Activated CD8-positive, alpha-beta T cell treated with anti-CD3 and anti-CD28 coated beads, Interleukin-2, amount 10 ng/mL, durations not matched to agents 7 days and 5 days (primary cell): ENCODE measurements around the gene GOLGA1. TPM values are rescaled to one million over a fixed set of nuclear protein-coding genes. Genes with fewer than 3 reads are reported as not detected.

Experiments
- ATAC-seq: fragments of 150-1000 bp; cut with Tn5 transposase; one replicate; pipeline ENCODE4 v1.10.0; 2021; ENCODE audit warnings: moderate library complexity
- CTCF ChIA-PET: fragments of 350-600 bp; sonication (Branson Sonifier 250); formaldehyde crosslinking; loops from one replicate; lab custom pipeline; 2021; ENCODE audit warnings: antibody characterized with exemption; lab: Charles Lee
- POLR2A ChIA-PET: fragments of 350-600 bp; sonication (Branson Sonifier 250); formaldehyde crosslinking; loops from one replicate; lab custom pipeline; 2021; ENCODE audit warnings: antibody characterized with exemption; lab: Charles Lee
- DNase-seq: peaks from one replicate; pipeline ENCODE4 v3.0.0-alpha.2; 2020
- H3K27ac Mint-ChIP-seq: one replicate; pipeline ENCODE4 v1.8.0; 2021; ENCODE audit warnings: mild to moderate bottlenecking, mixed read lengths
- H3K27me3 Mint-ChIP-seq: one replicate; pipeline ENCODE4 v1.8.0; 2021; ENCODE audit warnings: low read depth, mixed read lengths
- H3K36me3 Mint-ChIP-seq: one replicate; pipeline ENCODE4 v1.8.0; 2021; ENCODE audit warnings: low read depth, mixed read lengths
- H3K4me1 Mint-ChIP-seq: one replicate; pipeline ENCODE4 v1.8.0; 2021; ENCODE audit warnings: low read depth, mixed read lengths
- H3K4me3 Mint-ChIP-seq: one replicate; pipeline ENCODE4 v1.8.0; 2021; ENCODE audit warnings: mild to moderate bottlenecking, mixed read lengths
- H3K9me3 Mint-ChIP-seq: one replicate; pipeline ENCODE4 v1.8.0; 2022; ENCODE audit warnings: mixed read lengths; ENCODE audit not compliant: insufficient read depth
- total RNA-seq, 2 experiments: library from RNA; stranded (reverse); gene quantifications; one replicate each; pipeline ENCODE4 v1.2.3, GENCODE V29; 2021

Gene GOLGA1
- total RNA-seq, 2 experiments from 2014 or later, result 14.0 to 16.2 TPM

GRCh38 chr9:124894741-124895170 lies 46.1 kb downstream of the GOLGA1 start:
- peak; percentile 90 for ATAC-seq
- ChIA-PET CTCF (interaction anchor here (1.1 to 2.4 kb wide), 8 partner anchors 9 to 122 kb away, joined by 3 to 14 read pairs (median 10); partner anchors contain the start of genes ARPC5L, RPL35 and WDR38), POLR2A (interaction anchor here (2.1 kb wide), 1 partner anchor 33 kb away, joined by 5 read pairs; no protein-coding TSS in a partner anchor)
- Mint-ChIP-seq H3K4me3 (no peak overlapping the region), H3K27me3 (no peaks in the 10 kb centered on the region), H3K36me3 (peaks cover 59% of the 10 kb centered on the region), H3K27ac (peak overlapping the region; percentile 61), H3K4me1 (peaks cover 18% of the 10 kb centered on the region), H3K9me3 (no peaks in the 10 kb centered on the region)
- peak; percentile 69 for DNase-seq

GRCh38 chr9:124894035-124894740 lies 46.7 kb downstream of the GOLGA1 start:
- Mint-ChIP-seq H3K27ac (peak overlapping the region; percentile 61), H3K27me3 (no peaks in the 10 kb centered on the region), H3K4me1 (peaks cover 18% of the 10 kb centered on the region), H3K4me3 (no peak overlapping the region), H3K9me3 (no peaks in the 10 kb centered on the region), H3K36me3 (peaks cover 59% of the 10 kb centered on the region)
- DNase-seq (no peak), ATAC-seq (no peak)
- ChIA-PET POLR2A (interaction anchor here (1.5 to 2.1 kb wide), 2 partner anchors 24 to 33 kb away, joined by 5 to 6 read pairs; no protein-coding TSS in a partner anchor), CTCF (interaction anchor here (1.1 to 2.4 kb wide), 9 partner anchors 8 to 122 kb away, joined by 3 to 14 read pairs (median 9); partner anchors contain the start of genes ARPC5L, RPL35 and WDR38)

- no peaks in the 10 kb centered on the region for H3K27me3 Mint-ChIP-seq
- ATAC-seq (no peak), DNase-seq (no peak)
- H3K27ac Mint-ChIP-seq, result no peak overlapping the region
- H3K9me3 Mint-ChIP-seq, result no peaks in the 10 kb centered on the region
- ChIA-PET POLR2A (interaction anchor here (1.8 to 2.8 kb wide), 2 partner anchors 20 to 29 kb away, joined by 6 to 8 read pairs; no protein-coding TSS in a partner anchor), CTCF (interaction anchor here (1.0 to 1.2 kb wide), 2 partner anchors 12 to 37 kb away, joined by 3 to 5 read pairs; partner anchors contain the start of gene WDR38)
- H3K4me3 Mint-ChIP-seq, result no peak overlapping the region
- H3K36me3 Mint-ChIP-seq, result peaks cover 50% of the 10 kb centered on the region
- H3K4me1 Mint-ChIP-seq, result peaks cover 8% of the 10 kb centered on the region
Observed at GRCh38 chr9:124890179-124890578, 50.7 kb downstream of the GOLGA1 start.

- no peaks in the 10 kb centered on the region for H3K4me1 Mint-ChIP-seq
- DNase-seq, result no peak
- no peak overlapping the region for H3K27ac Mint-ChIP-seq
- peaks cover 50% of the 10 kb centered on the region for H3K36me3 Mint-ChIP-seq
- H3K4me3 Mint-ChIP-seq, result no peak overlapping the region
- ATAC-seq, result no peak
- ChIA-PET CTCF (no interaction called here), POLR2A (interaction anchor here (1.8 kb wide), 1 partner anchor 19 kb away, joined by 6 read pairs; no protein-coding TSS in a partner anchor)
- no peaks in the 10 kb centered on the region for H3K27me3 Mint-ChIP-seq
- no peaks in the 10 kb centered on the region for H3K9me3 Mint-ChIP-seq
Observed at GRCh38 chr9:124889006-124889405, 51.9 kb downstream of the GOLGA1 start.

GRCh38 chr9:124887832-124888231 lies 53.1 kb downstream of the GOLGA1 start:
- no peak for ATAC-seq
- POLR2A ChIA-PET, result interaction anchor here (1.2 to 2.3 kb wide), 2 partner anchors 18 to 29 kb away, joined by 3 to 10 read pairs; no protein-coding TSS in a partner anchor

GRCh38 chr9:124886866-124887492 lies 53.9 kb downstream of the GOLGA1 start:
- Mint-ChIP-seq H3K9me3 (no peaks in the 10 kb centered on the region), H3K27ac (no peak overlapping the region), H3K4me3 (no peak overlapping the region), H3K27me3 (no peaks in the 10 kb centered on the region), H3K4me1 (no peaks in the 10 kb centered on the region), H3K36me3 (peaks cover 40% of the 10 kb centered on the region)
- ChIA-PET POLR2A (interaction anchor here (0.7 to 2.3 kb wide), 3 partner anchors 15 to 26 kb away, joined by 3 to 10 read pairs (median 3); no protein-coding TSS in a partner anchor), CTCF (interaction anchor here (1.3 kb wide), 1 partner anchor 7 kb away, joined by 4 read pairs; no protein-coding TSS in a partner anchor)
- no peak for DNase-seq
- no peak for ATAC-seq

More at GRCh38 chr9:124887832-124888231, 53.1 kb downstream of the GOLGA1 start:
- Mint-ChIP-seq H3K27me3 (no peaks in the 10 kb centered on the region), H3K4me1 (no peaks in the 10 kb centered on the region), H3K9me3 (no peaks in the 10 kb centered on the region), H3K4me3 (no peak overlapping the region), H3K27ac (no peak overlapping the region), H3K36me3 (peaks cover 42% of the 10 kb centered on the region)
- CTCF ChIA-PET, result no interaction called here
- DNase-seq, result no peak

- H3K27me3 Mint-ChIP-seq, result no peaks in the 10 kb centered on the region
- no peaks in the 10 kb centered on the region for H3K4me1 Mint-ChIP-seq
- DNase-seq, result no peak
- H3K27ac Mint-ChIP-seq, result no peak overlapping the region
- H3K9me3 Mint-ChIP-seq, result no peaks in the 10 kb centered on the region
- POLR2A ChIA-PET, result interaction anchor here (0.7 to 2.3 kb wide), 3 partner anchors 15 to 25 kb away, joined by 3 to 10 read pairs (median 3); no protein-coding TSS in a partner anchor
- H3K4me3 Mint-ChIP-seq, result no peak overlapping the region
- CTCF ChIA-PET, result interaction anchor here (1.3 kb wide), 1 partner anchor 8 kb away, joined by 4 read pairs; no protein-coding TSS in a partner anchor
- H3K36me3 Mint-ChIP-seq, result peaks cover 45% of the 10 kb centered on the region
- no peak for ATAC-seq
Observed at GRCh38 chr9:124886461-124886860, 54.4 kb downstream of the GOLGA1 start.

GRCh38 chr9:124885551-124885950 lies 55.3 kb downstream of the GOLGA1 start:
- Mint-ChIP-seq H3K27ac (peak overlapping the region; percentile 11), H3K27me3 (no peaks in the 10 kb centered on the region), H3K4me1 (no peaks in the 10 kb centered on the region), H3K9me3 (no peaks in the 10 kb centered on the region), H3K36me3 (peaks cover 40% of the 10 kb centered on the region), H3K4me3 (no peak overlapping the region)
- no peak for ATAC-seq
- CTCF ChIA-PET, result interaction anchor here (1.3 kb wide), 1 partner anchor 9 kb away, joined by 4 read pairs; no protein-coding TSS in a partner anchor
- no peak for DNase-seq
- POLR2A ChIA-PET, result interaction anchor here (1.1 to 2.3 kb wide), 2 partner anchors 15 to 25 kb away, joined by 3 to 10 read pairs; no protein-coding TSS in a partner anchor

- H3K27me3 Mint-ChIP-seq, result no peaks in the 10 kb centered on the region
- DNase-seq (no peak), ATAC-seq (no peak)
- peaks cover 34% of the 10 kb centered on the region for H3K36me3 Mint-ChIP-seq
- H3K9me3 Mint-ChIP-seq, result no peaks in the 10 kb centered on the region
- H3K27ac Mint-ChIP-seq, result no peak overlapping the region
- ChIA-PET CTCF (no interaction called here), POLR2A (interaction anchor here (0.7 kb wide), 1 partner anchor 14 kb away, joined by 3 read pairs; no protein-coding TSS in a partner anchor)
- H3K4me1 Mint-ChIP-seq, result no peaks in the 10 kb centered on the region
- no peak overlapping the region for H3K4me3 Mint-ChIP-seq
Observed at GRCh38 chr9:124884376-124884775, 56.5 kb downstream of the GOLGA1 start.

- POLR2A ChIA-PET, result interaction anchor here (2.3 kb wide), 1 partner anchor 21 kb away, joined by 5 read pairs; no protein-coding TSS in a partner anchor
- peaks cover 50% of the 10 kb centered on the region for H3K36me3 Mint-ChIP-seq
- H3K4me1 Mint-ChIP-seq, result no peaks in the 10 kb centered on the region
- no peaks in the 10 kb centered on the region for H3K27me3 Mint-ChIP-seq
- no peak overlapping the region for H3K27ac Mint-ChIP-seq
- no peaks in the 10 kb centered on the region for H3K9me3 Mint-ChIP-seq
- CTCF ChIA-PET, result interaction anchor here (1.1 to 1.4 kb wide), 2 partner anchors 9 to 20 kb away, joined by 3 read pairs; no protein-coding TSS in a partner anchor
- no peak for DNase-seq
- no peak for ATAC-seq
- no peak overlapping the region for H3K4me3 Mint-ChIP-seq
Observed at GRCh38 chr9:124882231-124882630, 58.7 kb downstream of the GOLGA1 start.

- H3K27ac Mint-ChIP-seq, result no peak overlapping the region
- H3K27me3 Mint-ChIP-seq, result no peaks in the 10 kb centered on the region
- POLR2A ChIA-PET, result interaction anchor here (2.3 to 2.6 kb wide), 2 partner anchors 19 to 20 kb away, joined by 5 to 8 read pairs; partner anchors contain the start of gene ARPC5L
- peaks cover 51% of the 10 kb centered on the region for H3K36me3 Mint-ChIP-seq
- no peaks in the 10 kb centered on the region for H3K9me3 Mint-ChIP-seq
- H3K4me3 Mint-ChIP-seq, result no peak overlapping the region
- H3K4me1 Mint-ChIP-seq, result no peaks in the 10 kb centered on the region
- ATAC-seq (no peak), DNase-seq (no peak)
- CTCF ChIA-PET, result interaction anchor here (1.1 kb wide), 1 partner anchor 21 kb away, joined by 3 read pairs; no protein-coding TSS in a partner anchor
Observed at GRCh38 chr9:124881138-124881743, 59.6 kb downstream of the GOLGA1 start.
